Inferior parietal cortex (tissue), 1 donor: ENCODE measurements around the gene TOM1L2.

Experiments used
- DNase-seq: peaks from one replicate; pipeline ENCODE4 v3.0.0-alpha.2; 2016; ENCODE audit errors: extremely low spot score

TOM1L2 gene

DNA sequence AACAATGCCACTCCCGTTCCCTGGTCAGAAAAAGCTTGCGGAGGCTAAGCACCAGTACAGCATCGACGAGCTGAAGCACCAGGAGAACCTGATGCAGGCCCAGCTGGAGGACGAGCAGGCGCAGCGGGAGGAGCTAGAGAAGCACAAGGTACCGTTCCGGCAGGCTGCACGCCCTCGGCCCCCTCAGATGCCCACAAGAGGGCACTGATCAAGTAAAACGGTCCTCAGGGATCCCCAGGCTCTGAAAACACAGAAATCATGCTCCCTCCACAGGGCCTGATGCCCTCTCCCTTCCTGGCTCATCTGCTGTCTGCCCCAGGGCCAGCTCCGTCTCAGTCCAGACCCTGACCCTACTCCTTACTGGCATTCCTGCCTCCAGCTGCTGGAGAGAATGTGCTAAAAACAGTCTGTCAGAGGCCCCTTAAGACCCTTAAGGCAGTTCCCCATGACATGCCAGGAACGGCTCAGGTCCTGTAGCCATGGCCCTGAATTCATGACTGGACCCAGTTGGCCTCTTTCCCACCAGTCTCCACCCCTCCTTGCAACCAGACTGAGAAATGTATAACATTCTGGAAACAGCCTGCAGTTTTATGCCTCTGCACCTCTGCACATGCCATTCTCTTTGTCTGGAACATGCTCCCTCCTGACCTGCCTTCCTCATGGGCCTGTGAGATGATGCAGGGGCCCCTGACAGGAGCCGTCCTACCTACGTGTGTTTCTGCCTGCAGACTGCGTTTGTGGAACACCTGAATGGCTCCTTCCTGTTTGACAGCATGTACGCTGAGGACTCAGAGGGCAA, 22.3 kb upstream of the TOM1L2 start:
- DNase-seq, result peak; percentile 6

DNA sequence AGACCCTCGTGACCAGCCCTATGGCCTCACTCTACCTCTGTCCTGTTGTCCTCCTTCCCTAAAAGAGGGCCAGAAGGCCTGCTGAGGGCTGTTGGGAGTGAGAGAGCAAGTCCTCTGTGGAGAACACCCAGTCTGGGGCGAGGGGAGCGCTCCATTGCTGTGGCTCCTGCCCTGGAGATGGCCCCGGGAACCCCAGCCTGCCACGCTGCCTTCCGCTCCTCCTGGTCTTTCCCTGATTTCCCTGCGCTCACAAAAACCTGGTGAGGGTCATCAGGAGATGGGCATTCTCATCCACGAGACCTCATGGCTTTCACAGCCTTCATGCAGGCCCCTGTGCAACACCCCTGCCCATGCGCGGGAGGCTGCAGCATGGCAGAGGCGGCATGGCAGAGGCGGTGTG, 21.7 kb upstream of the TOM1L2 start:
- no peak for DNase-seq

DNA sequence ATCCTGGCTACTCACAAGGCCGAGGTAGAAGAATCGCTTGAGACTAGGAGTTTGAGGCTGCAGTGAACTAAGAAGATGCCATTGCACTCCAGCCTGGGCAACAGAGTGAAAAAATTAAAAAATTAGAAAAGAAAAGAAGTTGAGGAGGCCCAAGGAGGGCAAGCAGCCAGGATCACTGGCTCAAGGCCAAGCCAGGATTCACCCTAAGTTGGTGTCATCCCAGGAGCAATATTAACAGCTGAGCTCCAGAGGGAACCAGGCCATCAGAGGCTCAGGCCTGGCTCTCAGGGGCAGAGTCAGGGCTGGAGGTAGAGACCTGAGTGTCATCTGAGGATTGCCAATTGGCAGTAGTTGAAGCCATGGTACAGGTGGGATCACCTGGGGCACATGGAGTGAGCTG, 21.2 kb upstream of the TOM1L2 start:
- no peak for DNase-seq

DNA sequence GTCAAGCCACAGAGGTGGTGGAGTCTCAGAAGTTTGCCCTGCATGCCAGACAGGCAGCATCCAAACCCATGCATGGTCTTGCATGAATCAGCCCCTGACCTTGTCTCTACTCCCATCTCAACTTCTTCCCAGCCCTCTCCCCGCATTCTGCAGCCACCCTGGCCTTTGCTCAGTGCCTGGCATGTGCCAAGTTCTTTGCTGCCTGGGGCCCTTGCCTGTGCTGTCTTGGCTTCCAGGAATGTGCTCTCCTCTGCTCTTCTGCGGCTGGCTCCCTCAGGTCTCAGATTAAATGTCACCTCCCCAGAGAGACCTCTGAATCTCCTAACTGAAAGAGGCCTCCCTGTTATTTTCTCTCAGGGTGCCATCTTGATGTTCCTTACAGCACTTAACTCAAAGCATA, 18.1 kb upstream of the TOM1L2 start:
- no peak for DNase-seq

DNA sequence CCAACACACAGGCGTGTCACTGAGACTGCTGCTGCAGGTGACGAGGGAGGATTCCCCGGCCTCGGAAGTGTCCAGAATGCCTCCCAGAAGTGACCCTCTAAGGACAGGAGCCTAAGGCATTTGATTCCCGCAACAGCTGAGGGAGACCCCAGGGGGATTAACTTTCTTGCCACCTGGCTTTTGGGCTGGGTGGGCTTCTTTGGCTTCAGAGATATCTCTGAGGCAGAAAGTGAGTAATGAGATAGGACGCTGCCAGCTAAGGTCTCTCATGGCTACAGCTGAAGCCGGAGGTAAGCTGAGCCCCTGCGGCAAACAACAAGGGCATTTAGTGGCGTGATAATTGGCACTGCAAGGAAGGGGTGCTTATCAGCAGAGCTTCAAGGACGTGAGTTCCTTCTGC, 17.4 kb upstream of the TOM1L2 start:
- DNase-seq, result no peak

DNA sequence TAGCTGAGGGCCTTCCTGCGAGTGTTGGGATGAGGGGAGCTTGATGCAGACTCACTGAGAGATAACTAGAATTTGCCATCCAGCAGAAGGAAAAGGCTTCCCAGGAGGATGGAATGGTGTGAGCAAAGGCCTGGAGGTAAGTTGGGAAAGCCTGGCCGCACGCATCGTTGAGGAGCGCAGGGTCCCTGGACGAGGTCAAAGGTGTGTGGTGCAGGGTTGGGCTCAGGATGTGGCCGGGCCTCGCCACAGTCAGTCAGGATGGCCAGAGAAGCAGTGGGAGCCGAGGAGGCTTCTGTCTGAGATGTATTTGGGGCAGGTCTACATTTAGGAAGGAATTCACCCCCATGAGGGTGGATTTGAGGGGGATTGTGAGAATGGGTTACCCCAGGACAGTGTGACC, 16.9 kb upstream of the TOM1L2 start:
- DNase-seq, result no peak

DNA sequence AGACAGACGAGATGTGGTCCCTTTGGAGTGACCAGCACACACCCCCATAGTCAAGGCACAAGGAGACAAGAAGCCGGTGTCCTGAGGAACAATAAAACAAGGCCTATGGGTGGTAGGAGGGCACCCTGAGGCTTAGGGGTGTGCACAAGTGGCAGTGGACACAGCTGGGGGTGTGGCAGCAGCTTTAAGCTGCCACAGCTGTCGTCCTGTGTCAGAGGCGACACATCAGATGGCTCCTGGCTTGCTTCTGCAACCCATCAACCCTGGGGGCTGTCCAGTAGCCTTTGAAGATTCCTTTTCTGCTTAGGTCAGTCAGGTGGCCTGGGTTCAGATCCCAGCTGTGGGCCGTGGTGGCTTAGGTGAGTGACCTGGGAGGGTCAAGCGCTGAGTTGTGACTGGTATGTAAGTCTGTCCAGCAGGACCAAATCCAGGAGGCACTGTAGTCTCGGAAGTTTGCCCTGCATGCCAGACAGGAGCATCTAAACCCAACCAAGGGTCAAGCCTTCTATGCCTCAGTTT, 16.3 kb upstream of the TOM1L2 start:
- no peak for DNase-seq

DNA sequence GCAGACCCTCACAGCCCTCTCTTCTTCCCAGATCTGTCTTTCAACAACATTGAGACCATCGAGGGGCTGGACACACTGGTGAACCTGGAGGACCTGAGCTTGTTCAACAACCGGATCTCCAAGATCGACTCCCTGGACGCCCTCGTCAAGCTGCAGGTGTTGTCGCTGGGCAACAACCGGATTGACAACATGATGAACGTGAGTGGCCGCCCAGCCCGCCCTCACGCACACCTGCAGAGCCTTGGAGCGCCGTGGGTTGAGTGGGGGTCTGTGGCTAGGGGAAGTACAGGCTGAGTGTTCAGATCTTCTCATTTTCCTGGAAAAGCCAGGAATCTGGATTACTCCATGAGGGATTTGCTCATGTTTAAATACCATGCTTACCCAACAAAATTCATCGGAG, 15.7 kb upstream of the TOM1L2 start:
- no peak for DNase-seq

DNA sequence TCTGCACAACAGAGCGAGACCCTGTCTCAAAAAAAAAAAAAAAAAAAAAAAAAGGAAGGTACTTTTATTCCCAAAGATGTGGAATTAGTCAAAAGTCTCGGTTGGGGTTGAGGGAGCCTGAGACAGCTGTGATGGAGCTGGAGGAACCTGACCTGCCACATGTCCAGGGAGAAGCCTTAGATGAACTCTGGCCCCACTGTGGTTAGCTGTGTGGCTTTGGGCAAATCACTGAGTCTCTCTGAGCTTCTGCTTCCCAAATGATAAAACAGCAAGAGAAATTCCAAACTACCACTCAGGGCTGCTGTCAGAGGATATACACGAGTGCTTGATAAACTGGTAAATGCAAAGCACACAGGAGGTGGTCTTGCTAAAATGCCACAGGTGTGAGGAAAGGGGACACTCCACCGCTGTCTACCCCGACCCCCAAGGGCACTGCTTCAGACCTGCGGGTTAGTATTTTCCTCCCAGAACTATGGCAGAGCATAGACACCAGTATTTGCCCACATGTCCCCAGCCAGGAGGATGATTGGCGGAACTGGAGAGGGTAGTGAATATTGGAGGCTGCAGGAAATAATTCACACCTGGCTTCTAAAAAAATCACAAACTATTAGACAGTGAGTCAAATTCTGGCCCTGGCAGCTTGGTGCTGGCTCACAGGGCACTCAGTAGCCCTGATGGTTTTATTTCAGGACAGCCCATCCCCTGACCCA, 15.1 kb upstream of the TOM1L2 start:
- no peak for DNase-seq

DNA sequence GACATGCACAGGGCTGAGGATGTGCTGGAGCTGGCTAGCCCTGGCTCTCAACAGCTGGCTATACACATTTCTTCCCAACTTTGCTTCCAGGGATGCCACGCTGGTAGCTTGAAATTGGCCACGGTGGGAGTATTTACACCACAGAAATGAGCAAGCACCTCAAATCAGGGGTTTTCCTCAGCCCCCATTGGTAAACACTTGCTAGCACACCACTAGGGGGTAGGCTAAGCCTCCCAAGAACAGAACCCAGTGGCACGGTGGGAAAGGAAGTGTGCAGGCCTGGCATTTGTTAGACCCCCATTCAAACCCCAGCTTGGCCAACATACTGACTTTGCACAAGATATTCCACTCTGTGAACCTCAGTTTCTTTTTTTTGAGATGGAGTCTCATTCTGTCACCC, 13.4 kb upstream of the TOM1L2 start:
- no peak for DNase-seq

DNA sequence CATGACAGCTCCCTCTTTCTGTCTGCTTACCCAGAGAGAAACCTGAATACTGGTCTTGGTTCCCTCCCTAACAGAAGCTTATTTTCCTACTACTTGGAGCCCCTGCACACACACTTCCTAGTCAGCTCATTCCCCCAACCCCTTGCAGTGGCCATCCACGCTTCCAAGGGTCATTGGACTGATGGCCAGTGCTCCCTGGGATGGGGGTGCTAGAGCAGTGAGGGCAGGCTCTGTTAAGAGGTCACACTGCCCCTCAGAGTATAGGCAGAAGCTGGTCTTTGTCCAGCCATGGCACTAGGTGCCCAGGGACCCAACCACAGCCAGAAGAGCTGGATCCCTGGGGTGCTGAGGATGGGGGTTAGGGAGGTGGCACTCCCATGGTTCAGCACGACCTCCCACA, 13.0 kb upstream of the TOM1L2 start:
- DNase-seq, result no peak

DNA sequence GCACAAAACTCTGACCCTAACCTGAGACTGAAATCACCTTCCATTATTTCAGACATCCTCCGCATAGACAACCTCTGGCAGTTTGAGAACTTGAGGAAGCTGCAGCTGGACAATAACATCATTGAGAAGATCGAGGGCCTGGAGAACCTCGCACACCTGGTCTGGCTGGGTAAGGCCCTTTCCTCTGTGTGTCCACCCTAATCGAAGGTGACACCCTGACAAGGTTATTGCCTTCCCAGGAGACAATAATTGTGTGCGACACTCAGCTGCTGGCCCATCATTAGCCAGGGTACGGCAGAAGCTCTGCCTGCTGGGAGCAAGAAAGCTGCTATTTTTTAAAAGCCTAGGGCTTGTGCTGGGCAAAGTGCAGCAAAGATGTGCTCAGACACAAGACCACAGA, 11.6 kb upstream of the TOM1L2 start:
- no peak for DNase-seq

DNA sequence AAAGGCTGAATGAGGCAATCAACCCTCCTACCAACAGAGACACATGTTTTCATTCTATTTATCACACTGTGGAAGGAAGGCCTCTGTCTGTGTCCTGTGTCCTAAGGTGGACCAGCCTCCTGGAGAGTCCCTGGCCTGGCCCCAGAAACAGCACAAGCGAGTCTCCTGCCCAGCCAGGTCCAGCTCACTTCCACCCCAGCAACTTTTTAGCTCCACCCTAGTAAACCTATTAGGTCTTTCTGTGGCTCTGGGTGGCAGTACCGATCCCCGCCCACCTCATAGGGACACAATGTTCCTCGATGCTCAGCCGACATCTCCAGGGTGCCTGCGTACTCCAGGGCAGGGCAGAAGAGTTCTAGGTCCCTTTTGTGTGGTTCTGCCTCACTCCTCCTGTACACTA, 11.2 kb upstream of the TOM1L2 start:
- DNase-seq, result no peak

DNA sequence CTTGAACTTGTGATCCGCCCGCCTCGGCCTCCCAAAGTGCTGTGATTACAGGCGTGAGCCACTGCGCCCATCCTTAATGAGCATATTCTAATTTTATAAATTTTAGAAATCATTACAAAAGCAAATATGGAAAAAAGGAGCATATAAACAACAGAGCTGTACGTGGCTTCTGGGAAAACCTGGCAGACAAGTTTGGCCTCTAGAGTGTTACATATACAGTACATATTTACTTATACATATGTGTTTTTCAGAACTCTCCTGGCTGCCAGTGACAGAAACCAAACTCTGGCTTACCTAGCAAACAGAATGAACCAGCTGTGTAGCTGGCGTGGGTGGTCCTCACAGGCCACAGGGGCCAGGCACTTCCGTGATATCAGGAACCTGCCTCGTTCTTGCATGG, 10.6 kb upstream of the TOM1L2 start:
- DNase-seq, result no peak

DNA sequence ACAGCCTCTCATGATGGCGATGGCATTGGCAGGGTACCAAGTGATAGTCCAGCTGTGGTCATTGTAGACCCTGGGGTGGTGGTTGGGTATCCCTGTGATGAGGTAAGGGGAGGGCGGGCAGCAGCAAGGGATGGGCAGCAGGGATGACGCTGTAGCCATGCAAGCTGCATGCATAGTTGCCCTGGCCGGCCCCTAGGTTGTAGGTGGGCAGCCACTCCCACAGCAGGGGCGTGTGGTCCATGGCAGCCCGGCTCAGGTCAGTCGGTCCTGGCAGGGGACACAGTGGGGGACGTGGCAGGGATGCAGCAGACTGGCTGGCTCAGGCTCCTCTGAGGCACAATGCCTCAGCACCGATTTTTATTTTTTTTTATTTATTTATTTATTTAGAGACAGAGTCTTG, 9.1 kb upstream of the TOM1L2 start:
- DNase-seq, result no peak

DNA sequence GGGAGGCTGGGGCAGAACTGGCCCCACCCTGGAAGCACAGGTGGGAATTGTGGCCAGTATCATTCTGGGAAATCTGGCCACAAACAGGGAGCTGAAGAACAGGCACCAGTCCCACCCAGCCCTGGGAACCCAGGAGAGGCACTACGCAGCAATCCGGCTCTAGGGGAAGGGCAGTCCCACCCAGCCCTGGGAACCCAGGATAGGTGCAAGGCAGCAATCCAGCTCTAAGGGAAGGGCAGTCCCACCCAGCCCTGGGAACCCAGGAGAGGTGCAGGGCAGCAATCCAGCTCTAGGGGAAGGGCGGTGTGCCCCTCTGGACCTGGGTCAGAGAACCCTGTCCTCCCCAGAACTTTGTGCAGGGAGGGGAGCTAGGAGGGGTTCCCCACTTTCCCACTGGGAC, 7.6 kb upstream of the TOM1L2 start:
- DNase-seq, result no peak

DNA sequence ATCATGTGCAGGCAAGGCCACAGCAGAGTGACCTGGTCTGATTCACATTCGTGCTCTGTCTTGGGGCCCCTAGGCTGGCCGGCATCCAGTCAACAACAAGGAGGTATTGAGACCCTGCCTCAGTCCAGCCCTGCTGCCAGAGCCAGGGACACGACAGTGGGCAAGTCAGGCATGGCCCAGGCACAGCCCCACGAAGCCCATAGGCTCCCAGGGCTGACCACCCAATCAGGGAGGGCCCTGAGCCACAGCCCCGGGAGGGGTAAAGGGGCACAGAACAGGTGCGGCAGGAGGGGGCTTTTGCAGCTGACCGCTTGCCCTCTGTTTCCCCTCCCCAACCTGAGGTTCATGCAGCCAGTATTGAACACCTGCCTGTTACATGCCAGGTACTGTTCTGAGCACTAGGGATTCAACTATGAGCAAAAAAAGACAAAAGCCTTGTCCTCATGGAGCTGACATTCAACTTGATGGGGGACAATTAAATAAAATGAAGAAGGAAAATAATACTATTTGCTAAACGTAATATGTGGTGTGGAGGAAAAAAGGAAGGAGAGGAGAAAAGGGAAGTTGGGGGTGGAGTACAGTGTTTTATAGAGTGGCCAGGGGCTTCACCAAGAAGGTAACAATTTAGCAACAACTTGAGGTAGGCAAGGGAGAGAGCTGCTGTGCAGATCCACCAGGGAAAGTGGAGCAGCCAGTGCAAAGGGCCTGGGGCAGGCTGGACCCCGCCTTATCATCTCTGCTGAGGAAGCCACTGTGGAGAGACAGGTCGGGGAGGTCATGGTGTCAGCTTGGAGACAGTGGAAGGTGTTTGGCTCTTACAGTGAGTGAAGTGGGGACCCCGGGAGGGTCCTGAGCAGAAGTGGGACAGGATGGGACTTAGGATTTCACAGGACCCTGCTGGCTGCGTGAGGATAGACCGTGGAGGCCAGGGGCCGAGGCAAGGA, 6.6 kb upstream of the TOM1L2 start:
- no peak for DNase-seq

DNA sequence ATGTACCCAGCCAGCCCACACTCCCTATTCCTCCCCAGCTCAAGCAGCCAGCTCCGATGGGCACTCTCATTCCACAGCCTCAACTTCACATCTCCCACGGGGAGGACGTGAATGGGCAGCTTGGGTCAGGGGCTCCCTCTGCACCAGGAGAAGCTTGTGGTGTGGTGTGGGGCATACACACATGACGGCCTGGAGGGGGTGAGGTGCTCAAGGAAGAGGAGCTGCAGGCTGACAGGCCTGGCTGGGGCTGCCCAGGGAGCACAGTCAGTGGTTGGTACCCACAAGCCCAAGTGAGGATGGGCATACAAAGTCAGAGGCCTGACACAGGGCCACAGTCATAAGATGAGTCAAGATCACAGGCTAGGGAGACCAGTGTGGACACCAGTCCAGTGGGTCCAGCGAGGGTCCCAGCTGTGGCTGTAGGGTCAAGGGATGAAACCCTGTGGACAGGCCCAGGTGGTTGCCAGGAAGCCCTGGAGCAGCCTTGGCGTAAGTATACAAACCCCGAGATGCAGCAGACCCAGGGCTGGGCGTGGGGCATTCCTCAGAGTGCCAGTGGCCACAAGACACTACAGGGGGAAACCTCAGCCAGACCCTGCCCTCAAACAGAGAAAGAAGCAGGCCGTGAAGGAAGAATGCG, 4.9 kb upstream of the TOM1L2 start:
- no peak for DNase-seq

DNA sequence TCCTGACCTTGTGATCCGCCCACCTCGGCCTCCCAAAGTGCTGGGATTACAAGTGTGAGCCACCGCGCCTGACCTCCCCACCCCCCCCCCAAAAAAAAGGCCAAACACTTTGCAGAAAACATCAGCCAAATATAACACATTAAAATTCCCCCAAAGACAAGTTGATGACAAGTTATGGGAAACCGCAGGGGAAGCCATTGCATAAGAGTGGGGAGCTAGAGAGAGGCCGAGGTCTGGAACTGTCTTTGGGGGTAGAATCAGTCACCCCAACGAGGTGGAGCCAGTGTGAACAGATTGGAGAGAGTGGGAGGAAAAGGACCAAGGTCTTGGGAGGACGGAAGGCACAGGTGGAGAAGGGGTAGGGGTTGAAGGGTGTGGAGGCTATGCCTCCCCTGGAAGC, 3.2 kb upstream of the TOM1L2 start:
- DNase-seq, result no peak

DNA sequence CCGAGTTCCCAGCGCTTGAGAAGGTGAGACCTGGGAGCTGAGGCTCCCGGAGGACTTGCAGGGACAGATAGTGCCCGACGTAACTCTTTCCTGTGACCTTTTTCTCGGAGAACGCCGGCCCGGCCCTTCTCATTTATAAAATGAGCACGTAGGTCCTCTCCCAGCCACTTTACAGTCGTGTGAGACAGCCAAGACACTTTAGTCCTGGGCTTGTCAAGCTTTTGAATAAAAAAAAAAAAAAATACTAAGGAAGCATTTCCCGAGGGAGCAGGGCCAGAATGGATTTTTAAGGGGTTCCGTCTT, 703 bp upstream of the TOM1L2 start:
- no peak for DNase-seq

DNA sequence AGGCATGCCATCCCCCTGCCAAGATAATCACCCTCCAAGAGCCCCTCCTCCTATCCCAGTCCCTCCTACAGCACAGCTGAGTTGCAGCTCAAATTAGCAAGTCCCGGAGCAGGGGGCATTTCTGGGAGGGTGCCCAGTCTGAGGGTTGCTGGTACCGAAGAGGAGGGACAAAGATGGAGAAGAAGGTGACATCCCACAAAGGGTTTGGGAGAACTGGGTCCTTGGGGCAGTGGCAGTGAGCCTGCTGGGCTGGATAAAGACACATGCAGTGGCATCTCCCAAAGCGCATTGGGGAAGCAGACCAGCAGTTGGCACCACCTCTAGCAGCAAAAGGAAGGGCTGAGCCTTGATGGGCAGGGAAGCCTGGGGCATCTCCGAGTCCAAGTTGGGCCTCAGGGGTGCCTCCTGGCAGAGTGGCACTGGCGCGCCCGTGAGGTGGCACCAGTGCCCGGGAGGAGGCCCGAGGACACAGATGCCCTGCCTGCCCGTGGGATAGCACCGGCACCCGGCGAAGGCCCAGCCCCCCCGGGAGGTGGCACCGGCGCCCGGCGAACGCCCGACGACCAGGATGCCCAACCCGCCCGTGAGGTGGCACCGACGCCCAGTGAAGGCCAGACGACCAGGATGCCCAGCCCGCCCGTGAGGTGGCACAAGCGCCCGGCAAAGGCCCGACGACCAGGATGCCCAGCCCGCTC, 622 bp downstream of the TOM1L2 start:
- no peak for DNase-seq
